HG02588 (cell line): ENCODE measurements around the gene ELOVL7.
"Not testable (repeated sequence)": the region's sequence is repeated elsewhere in the genome, so short reads cannot be mapped to it uniquely, and the experiment has no call there.

ENCODE experiments used
- ATAC-seq: cut with Tn5 transposase; IDR thresholded peaks from one replicate; pipeline ENCODE4 v1.9.1; 2021; ENCODE audit warnings: mild to moderate bottlenecking, moderate library complexity; ENCODE audit not compliant: unreplicated experiment

The ELOVL7 gene

GRCh38 chr5:60797482-60798153, 46.5 kb downstream of the ELOVL7 start:
- no peak for ATAC-seq

DNA sequence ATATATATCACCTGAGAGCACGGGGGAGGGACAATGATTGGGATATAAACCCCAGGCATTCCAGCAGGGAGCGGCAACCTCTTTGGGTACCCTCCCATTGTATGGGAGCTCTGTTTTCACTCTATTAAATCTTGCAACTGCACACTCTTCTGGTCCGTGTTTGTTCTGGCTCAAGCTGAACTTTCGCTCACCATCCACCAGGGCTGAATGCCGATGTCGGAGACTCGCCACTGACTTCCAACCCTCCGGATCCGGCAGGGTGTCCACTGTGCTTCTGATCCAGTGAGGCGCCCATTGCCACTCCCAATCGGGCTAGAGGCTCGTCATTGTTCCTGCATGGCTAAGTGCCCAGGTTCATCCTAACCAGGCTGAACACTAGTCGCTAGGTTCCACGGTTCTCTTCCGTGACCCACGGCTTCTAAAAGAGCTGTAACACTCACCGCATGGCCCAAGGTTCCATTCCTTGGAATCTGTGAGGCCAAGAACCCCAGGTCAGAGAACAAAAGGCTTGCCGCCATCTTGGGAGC, 48.6 kb downstream of the ELOVL7 start:
- ATAC-seq: not testable (repeated sequence)

DNA sequence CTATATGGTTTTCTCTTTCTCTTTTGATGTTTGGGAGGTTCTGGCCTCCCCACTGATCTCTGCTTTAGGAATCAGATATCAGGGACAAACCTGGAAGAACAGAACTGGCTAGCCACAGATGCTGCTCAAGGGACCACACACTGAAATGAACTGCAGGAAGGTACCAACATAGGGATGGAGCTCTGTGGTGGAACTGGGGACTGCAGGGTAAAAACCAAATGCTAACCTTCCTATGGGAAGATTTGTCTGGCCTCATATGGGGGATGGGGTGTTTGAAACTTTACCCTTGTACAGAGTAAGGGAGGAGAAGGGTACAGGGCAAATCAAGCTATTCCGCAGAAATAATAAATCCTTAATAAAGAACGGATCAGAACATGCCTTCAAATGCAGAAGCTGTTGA, 49.4 kb downstream of the ELOVL7 start:
- ATAC-seq: no peak

- ATAC-seq: no peak
Observed at GRCh38 chr5:60792438-60792837, 51.6 kb downstream of the ELOVL7 start.

- ATAC-seq: no peak
Observed at GRCh38 chr5:60789551-60789950, 54.5 kb downstream of the ELOVL7 start.

DNA sequence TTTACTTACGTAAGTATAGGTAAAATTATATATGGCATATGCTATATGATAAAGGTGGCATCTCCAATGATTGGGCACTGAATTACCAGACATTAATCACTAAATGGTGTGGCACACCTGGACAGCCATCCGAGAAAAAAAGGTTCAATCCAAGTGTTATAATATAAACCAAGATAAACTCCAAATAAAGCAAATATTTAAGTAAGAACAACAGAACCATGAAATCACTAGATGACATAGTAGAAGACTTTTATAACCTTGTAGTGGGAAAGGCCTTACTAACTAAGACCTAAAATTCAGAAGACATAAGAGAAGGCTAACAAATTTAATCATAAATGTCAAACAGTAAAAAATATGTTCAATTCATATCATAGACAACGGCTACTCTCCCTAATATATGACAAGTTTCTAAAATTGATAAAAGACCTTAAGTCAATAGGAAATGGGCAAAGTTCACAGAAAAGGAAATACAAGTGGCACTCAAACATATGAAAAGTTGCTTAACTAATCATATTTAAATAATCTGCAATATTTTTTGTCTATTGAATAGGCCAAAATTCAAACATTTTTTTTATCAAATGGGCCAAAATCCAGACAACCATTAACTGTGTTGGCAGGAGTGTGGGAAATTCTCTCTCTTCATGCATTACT, 55.1 kb downstream of the ELOVL7 start:
- ATAC-seq: no peak

DNA sequence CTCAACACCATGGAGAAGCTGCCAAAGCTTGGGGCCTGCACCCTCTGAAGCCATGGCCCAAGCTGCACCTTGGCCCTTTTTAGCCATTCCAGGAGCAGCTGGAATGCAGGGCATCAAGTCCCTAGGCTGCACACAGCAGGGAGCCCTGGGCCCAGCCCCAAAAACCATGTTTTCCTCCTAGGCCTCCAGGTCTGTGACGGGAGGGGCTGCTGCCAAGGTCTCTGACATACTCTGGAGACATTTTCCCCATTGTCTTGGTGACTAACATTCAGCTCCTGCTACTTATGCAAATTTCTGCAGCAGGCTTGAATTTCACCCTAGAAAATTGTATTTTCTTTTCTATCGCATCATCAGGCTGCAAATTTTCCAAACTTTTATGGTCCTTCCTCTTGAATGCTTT, 64.6 kb downstream of the ELOVL7 start:
- ATAC-seq: no peak

DNA sequence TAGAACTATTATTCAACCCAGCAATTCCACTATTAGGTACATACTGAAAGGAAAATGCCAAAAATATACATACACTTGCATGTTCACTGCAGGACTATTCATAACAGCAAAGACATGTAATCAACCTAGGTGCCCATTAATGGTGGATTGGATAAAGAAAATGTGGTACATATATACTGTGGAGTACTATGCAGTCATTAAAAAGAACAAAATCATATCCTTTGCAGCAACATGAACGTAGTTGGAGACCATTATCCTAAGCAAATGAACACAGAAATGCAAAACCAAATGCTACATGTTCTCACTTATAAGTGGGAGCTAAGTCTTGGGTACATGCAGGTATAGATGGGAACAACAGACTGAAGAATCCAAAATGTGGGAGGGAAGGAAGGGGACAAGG, 67.7 kb downstream of the ELOVL7 start:
- ATAC-seq: no peak

DNA sequence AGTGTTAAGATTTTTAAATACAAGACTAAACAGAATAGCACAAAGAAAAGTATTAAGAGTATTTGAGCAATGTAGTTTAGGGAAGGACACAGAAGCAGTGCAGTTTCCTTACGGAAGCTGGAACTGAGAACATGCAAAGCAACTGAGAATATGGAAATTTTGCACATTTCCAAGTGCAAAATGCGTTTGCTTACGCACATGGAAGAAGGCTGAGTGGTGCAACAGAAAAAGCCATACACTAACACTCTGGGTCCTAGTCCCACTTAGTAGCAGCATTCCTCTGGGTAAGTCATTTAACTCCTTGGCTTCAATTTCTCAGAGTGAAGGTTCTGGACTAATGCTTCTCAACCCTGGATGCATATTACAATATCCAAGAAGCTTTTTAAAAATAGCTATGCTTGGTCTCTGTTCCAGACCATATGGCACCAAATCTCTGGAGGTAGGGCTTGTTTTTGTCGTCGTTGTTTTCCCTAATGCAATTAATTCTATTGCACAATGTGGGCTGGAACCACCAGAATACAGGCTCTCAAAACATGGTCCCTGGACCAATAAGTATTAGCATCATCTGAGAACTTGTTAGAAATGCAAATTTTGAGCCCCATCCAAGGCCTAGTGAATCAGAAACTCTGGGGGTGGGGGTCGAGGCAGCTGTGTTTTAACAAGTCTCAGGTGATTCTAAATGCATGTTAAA, 78.9 kb downstream of the ELOVL7 start:
- ATAC-seq: no peak

DNA sequence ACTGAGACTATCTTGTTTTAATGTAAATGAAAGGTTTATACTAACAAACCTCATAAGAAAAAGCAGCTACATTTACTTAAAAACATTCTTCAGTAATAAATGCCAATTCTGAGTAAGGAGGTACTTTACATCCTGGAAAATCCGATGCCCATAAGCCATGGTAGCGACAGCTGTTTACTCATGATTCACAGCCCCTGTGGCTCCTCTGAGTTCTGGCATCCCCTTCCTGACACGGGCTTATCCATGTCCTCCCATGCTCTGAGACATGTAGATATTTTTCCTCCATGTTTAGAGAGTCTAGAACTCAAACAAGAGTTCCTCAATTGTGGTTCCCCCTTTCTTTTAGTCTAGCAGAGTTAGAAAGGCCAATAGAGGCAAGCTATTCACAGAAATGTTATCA, 81.0 kb downstream of the ELOVL7 start:
- ATAC-seq: no peak

DNA sequence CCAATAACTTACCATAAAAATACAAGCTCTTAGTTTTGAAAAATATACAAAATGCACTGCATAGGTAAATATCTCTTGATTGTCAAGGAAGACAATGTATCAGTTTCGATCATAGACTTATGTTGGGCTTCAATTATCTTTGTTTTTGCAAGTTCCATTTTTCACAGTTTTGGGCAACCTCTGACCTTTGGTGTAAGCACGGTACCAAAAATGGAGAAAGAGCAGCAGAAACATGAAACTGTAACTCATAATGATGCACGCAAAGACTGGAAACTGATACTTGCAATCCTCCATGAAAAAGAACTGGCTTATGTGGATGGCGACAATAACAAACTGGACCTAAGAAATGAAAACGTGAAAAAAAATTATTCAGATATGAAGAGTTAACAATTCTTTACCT, 89.6 kb downstream of the ELOVL7 start:
- no peak for ATAC-seq

- ATAC-seq: no peak
Observed at GRCh38 chr5:60744682-60745081, 99.4 kb downstream of the ELOVL7 start.

GRCh38 chr5:60743511-60744314, 100.4 kb downstream of the ELOVL7 start:
- ATAC-seq: no peak

- ATAC-seq: no peak
Observed at GRCh38 chr5:60740322-60740721, 103.7 kb downstream of the ELOVL7 start.

DNA sequence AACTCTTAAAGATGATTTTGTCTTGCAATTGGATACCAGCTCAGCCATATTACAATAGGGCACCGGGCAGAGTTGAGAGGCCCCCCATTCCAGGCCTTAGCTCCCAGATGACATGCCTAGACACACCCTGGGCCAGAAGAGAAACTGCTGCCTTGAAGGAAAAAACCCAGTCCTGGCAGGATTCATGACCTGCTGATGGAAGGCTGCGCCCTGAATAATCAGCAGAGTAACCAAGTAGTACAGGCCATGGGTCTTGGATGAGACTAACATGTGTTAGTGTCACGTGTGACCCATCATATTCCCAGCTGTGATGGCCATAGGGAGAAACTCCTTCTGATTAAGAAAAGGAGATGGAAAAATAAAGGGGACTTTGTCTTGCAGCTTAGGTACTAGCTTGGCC, 105.1 kb downstream of the ELOVL7 start:
- no peak for ATAC-seq

DNA sequence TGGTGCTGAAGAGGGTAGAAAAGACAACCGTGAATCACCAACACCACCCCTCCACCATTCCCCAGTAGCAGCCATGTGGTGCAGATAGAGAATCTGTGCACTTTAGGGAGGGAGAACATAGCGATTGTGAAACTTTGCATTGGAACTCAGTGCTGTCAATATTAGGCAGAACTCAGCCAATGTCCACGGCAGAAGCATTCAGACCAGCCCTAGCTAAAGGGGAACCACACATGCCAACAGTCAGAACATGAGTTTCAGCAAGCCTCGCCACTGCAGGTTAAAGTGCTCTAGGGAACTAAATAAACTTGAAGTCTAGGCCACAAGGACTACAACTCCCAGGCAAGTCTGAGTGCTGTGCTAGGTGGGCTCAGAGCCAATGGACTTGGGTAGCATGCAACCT, 105.6 kb downstream of the ELOVL7 start:
- ATAC-seq: peak; percentile 73

- ATAC-seq: not testable (repeated sequence)
Observed at GRCh38 chr5:60730858-60731257, 113.2 kb downstream of the ELOVL7 start.

DNA sequence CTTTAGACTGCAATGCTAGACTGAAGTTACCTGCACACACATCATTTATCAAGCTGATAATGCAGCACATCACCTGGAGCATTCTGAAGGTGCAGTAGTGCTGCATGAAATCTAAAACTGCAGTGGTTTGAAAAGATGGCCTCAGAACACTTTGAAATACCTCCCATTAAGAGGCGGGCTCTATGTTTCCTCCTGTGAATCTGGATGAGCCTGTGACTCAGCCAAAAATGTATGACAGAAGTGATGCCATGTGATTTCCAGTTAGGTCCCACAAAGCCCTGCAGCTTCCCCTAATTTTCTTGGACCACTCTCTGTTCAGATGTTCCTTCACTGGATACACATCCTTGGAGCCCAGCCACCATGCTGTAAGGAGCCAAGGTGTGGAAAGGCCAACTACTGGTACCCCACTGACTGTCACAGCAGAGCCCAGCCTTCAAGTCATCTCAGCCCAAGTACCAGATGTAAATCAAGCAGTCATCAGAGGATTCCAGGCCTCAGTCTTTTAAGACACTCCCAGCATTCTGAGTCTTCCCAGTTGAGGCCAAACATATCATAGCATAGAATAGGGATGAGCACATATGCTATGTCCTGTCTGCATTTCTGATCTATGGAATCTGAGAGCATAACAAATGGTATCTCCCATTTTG, 116.9 kb downstream of the ELOVL7 start:
- ATAC-seq: no peak

DNA sequence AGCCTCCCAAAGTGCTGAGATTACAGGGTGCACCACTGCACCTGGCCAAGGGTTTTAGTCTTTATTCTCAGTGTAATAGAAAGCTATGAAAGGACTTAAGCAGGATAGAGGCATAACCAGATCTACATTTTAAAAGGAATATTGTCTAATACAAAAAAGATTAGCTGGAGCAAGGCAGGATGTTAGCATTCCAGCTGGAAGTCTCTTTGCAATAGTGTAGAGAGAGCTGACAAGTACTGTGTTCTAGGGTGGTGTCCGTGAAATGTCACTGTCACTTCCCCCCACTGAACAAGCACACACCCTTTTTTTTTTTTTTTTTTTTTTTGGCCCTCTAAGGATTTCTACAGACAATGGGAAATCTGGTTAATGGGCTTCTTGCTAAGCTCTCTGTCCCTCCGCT, 119.9 kb downstream of the ELOVL7 start:
- ATAC-seq: no peak

GRCh38 chr5:60722416-60722815, 121.7 kb downstream of the ELOVL7 start:
- ATAC-seq: no peak

DNA sequence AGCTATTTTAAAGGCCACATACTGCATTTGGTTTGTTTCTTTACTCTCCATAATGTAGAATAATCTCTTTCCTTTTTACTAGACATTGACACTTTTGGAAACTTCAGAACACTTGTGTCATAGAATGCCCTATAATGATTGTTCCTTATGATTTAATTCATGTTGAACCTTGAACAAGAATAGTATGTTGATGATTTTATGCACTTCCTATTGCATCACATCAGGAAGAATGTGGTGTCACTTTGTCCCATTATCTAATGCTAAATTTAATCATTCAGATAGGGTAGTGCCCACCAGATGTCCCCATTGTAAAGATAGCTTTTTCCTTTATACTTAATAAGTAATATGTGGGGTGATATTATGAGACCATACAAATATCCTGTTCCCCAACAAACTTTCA, 124.7 kb downstream of the ELOVL7 start:
- no peak for ATAC-seq
